NCI-H2196 (cell line): ENCODE data around the gene CRYGS.
"Not testable (repeated sequence)": the region's sequence is repeated elsewhere in the genome, so short reads cannot be mapped to it uniquely, and the experiment has no call there.

Source experiments
- DNase-seq: peaks from one replicate; lab custom pipeline; 2025; ENCODE audit not compliant: unreplicated experiment; lab: John Stamatoyannopoulos, UW

Gene CRYGS

GRCh38 chr3:186544281-186544680 lies at the start of gene CRYGS:
Gene CRYGS (minus strand): TSS chr3:186544380. CDS start chr3:186544326, 54 bp downstream.
- no peak for DNase-seq

GRCh38 chr3:186593862-186594261 lies 49.7 kb upstream of the CRYGS start:
- DNase-seq = no peak

GRCh38 chr3:186592682-186593081 lies 48.5 kb upstream of the CRYGS start:
- DNase-seq = no peak

- DNase-seq = no peak
Measured at GRCh38 chr3:186590580-186591295, 46.6 kb upstream of the CRYGS start.

GRCh38 chr3:186589856-186590579 lies 45.8 kb upstream of the CRYGS start:
- DNase-seq = peak; percentile 51

GRCh38 chr3:186589121-186589520 lies 44.9 kb upstream of the CRYGS start:
- no peak for DNase-seq

GRCh38 chr3:186588632-186589031 lies 44.5 kb upstream of the CRYGS start:
- no peak for DNase-seq

- no peak for DNase-seq
Measured at GRCh38 chr3:186587183-186587582, 43.0 kb upstream of the CRYGS start.

GRCh38 chr3:186586245-186586644 lies 42.1 kb upstream of the CRYGS start:
- DNase-seq = not testable (repeated sequence)

GRCh38 chr3:186583831-186584230 lies 39.7 kb upstream of the CRYGS start:
- DNase-seq = no peak

GRCh38 chr3:186582541-186582940 lies 38.4 kb upstream of the CRYGS start:
- DNase-seq = no peak

- DNase-seq = no peak
Measured at GRCh38 chr3:186580785-186581184, 36.6 kb upstream of the CRYGS start.

GRCh38 chr3:186577521-186577920 lies 33.3 kb upstream of the CRYGS start:
- no peak for DNase-seq

- DNase-seq = no peak
Measured at GRCh38 chr3:186571644-186572013, 27.4 kb upstream of the CRYGS start.

- no peak for DNase-seq
Measured at GRCh38 chr3:186570941-186571643, 26.9 kb upstream of the CRYGS start.

- peak; percentile 100 for DNase-seq
Measured at GRCh38 chr3:186570096-186570940, 26.1 kb upstream of the CRYGS start, which contains the start of gene DNAJB11. Gene DNAJB11 (plus strand): TSS chr3:186570720. CDS start chr3:186570898, 178 bp downstream.

GRCh38 chr3:186569779-186570095 lies 25.6 kb upstream of the CRYGS start:
- no peak for DNase-seq

GRCh38 chr3:186569361-186569760 lies 25.2 kb upstream of the CRYGS start:
- DNase-seq = not testable (repeated sequence)

- DNase-seq = peak; percentile 98
Measured at GRCh38 chr3:186567072-186567921, 23.1 kb upstream of the CRYGS start, which contains the start of gene TBCCD1. Gene TBCCD1 (minus strand): TSS chr3:186567339. CDS start chr3:186564329, 3,010 bp downstream.

GRCh38 chr3:186566772-186567071 lies 22.5 kb upstream of the CRYGS start:
- DNase-seq = peak; percentile 60
